ENCODE data around the gene UTP11.

GRCh38 chr1:38031513-38031866, 19.0 kb downstream of the UTP11 start:
- TF ChIP-seq JUN (IDR thresholded peaks at IDR 0.05; ENCODE audit: low read depth, low read length): no peak
- no peak for TF ChIP-seq CEBPB (IDR thresholded peaks at IDR 0.05; ENCODE audit: low read depth, low read length)
- no peak for TF ChIP-seq TEAD4 (IDR thresholded peaks at IDR 0.05; ENCODE audit: low read depth, low read length)
- no peak for TF ChIP-seq SRF (IDR thresholded peaks at IDR 0.05; ENCODE audit: low read depth, low read length)
- TF ChIP-seq, protein P1, sequence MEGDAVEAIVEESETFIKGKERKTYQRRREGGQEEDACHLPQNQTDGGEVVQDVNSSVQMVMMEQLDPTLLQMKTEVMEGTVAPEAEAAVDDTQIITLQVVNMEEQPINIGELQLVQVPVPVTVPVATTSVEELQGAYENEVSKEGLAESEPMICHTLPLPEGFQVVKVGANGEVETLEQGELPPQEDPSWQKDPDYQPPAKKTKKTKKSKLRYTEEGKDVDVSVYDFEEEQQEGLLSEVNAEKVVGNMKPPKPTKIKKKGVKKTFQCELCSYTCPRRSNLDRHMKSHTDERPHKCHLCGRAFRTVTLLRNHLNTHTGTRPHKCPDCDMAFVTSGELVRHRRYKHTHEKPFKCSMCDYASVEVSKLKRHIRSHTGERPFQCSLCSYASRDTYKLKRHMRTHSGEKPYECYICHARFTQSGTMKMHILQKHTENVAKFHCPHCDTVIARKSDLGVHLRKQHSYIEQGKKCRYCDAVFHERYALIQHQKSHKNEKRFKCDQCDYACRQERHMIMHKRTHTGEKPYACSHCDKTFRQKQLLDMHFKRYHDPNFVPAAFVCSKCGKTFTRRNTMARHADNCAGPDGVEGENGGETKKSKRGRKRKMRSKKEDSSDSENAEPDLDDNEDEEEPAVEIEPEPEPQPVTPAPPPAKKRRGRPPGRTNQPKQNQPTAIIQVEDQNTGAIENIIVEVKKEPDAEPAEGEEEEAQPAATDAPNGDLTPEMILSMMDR (IDR thresholded peaks at IDR 0.05; ENCODE audit: control extremely low read depth in 1 of 3, insufficient read depth in 1 of 3, low read depth in 1 of 3, low read length in 3 of 3): no peak
- TF ChIP-seq, protein P2, sequence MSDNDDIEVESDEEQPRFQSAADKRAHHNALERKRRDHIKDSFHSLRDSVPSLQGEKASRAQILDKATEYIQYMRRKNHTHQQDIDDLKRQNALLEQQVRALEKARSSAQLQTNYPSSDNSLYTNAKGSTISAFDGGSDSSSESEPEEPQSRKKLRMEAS (IDR thresholded peaks at IDR 0.05): no peak
- no peak for TF ChIP-seq KDM5A (IDR thresholded peaks at IDR 0.05; ENCODE audit: low read length)
- TF ChIP-seq POLR2AphosphoS5 (IDR thresholded peaks at IDR 0.05; ENCODE audit: low read depth, low read length): no peak
- TF ChIP-seq EP300 (IDR thresholded peaks at IDR 0.05; ENCODE audit: borderline replicate concordance in 1 of 2, low read depth in 2 of 2, low read length in 2 of 2): no peak
- TF ChIP-seq SIN3A (conservative IDR thresholded peaks at IDR 0.05 in 1 of 2, IDR thresholded peaks at IDR 0.05 in 1 of 2; ENCODE audit: low read depth in 1 of 2, low read length in 2 of 2): no peak
- TF ChIP-seq YY1 (IDR thresholded peaks at IDR 0.05; ENCODE audit: low read depth, low read length): no peak
- no peak for TF ChIP-seq RAD21 (IDR thresholded peaks at IDR 0.05 in 1 of 2, conservative IDR thresholded peaks at IDR 0.05 in 1 of 2; ENCODE audit: low read depth in 2 of 2, low read length in 2 of 2)
